Esophagus squamous epithelium (tissue), 4 donors: Measurements from ENCODE around the gene GCK.

ENCODE experiments used
- POLR2A ChIP-seq, 4 donors: fragments of 450-650 bp; IDR thresholded peaks; one replicate each; pipeline ENCODE4 v1.6.1; 2017; ENCODE audit warnings: antibody characterized with exemption in 4 of 4, mild to moderate bottlenecking in 4 of 4, moderate library complexity in 3 of 4
- TF ChIP-seq, protein P1 (sequence below), 6 experiments: fragments of 450-650 bp in 4 of 6; fragments of 200-600 bp in 2 of 6; sonication (generic) in 2 of 6; IDR thresholded peaks; one replicate each; pipeline ENCODE4 v1.5.1; 2016 to 2019; ENCODE audit warnings: antibody characterized with exemption in 6 of 6, mild to moderate bottlenecking in 4 of 6, moderate library complexity in 4 of 6

DNA sequence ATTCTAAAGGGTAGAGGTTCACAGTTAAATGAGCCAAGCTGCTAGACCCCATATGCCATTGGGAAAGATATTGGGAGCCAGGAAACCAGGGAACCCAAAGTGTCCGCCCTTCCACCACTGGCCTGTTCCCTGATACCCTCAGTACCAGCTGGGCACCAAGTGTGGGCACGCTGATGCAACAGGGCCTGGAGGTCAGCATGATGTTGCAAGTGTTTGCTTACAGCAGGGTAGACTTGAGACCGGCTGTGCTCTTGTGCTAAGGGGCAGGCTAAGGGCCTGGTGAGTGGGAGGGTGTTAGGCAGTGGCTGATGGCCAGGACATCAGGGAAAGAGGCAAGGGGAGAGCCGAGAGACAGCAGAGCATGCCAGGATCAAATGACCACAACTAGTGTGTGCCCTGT lies 27.1 kb downstream of the GCK start:
- TF ChIP-seq POLR2A (IDR thresholded peaks at IDR 0.05), result no peak
- TF ChIP-seq, protein P1, sequence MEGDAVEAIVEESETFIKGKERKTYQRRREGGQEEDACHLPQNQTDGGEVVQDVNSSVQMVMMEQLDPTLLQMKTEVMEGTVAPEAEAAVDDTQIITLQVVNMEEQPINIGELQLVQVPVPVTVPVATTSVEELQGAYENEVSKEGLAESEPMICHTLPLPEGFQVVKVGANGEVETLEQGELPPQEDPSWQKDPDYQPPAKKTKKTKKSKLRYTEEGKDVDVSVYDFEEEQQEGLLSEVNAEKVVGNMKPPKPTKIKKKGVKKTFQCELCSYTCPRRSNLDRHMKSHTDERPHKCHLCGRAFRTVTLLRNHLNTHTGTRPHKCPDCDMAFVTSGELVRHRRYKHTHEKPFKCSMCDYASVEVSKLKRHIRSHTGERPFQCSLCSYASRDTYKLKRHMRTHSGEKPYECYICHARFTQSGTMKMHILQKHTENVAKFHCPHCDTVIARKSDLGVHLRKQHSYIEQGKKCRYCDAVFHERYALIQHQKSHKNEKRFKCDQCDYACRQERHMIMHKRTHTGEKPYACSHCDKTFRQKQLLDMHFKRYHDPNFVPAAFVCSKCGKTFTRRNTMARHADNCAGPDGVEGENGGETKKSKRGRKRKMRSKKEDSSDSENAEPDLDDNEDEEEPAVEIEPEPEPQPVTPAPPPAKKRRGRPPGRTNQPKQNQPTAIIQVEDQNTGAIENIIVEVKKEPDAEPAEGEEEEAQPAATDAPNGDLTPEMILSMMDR (IDR thresholded peaks at IDR 0.05), result no peak
